ENCODE results near the gene DYNC2I2. TPM values are rescaled to one million over a fixed set of nuclear protein-coding genes. Genes with fewer than 3 reads are reported as not detected.

DYNC2I2 gene
- total RNA-seq = 10 to 100 TPM; 58.1 to 62.3 TPM

DNA sequence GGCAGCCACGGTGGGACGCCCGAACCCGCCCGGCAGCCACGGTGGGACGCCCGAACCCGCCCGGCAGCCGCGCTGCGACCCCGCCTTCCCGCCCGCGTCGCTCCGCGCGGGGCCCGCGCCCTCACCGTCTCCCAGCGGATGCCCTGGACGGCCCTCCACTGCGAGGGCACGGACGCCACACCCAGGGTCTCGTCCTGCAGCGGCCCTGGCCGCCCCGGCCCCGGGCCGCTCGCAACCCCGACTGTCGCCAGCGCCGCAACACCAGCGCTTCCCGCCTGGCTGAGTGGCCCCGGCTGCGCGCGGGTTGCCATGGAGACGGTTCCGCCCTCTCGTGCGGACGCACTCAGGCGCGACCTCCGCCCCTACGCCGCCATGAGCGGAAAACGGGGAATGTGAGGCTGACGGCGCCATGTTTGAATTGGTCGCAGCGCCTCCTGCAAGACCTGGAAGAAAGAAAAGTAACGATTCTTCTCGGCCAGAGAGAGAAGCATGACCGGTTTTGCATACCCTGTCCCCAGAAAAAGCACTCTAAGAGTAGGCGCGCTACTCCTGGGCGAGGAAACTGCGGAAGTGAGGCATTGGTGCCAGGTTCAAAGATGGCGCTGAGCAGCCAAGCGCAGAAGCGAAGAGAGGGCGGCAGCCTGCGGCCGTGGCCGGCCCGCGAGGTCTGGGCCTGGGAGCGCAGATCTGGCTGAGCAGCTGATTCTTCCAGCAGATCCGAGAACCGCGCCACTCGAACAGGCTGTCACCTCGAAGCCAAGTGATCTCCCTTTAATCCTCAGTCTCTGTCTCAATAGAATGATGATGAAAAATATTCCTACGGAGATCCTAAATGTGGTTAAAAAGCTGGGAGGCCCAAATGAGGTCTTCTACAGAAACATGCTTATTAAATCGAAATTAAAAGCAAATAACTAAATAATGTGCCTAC, at the start of gene DYNC2I2:
Gene DYNC2I2 (minus strand): TSS at position 432 of the 928 bp plus-strand sequence. CDS start 121 bp downstream, at position 311.
- peaks cover 7% of the 10 kb centered on the region for H3K4me1 ChIP-seq
- ATAC-seq (peak; percentile 99), DNase-seq (peak; percentile 97 to 99 (median 98))
- intact Hi-C loops (cut with DNase I) = no loop called here
- WGBS, 2 donors = 1 to 5% methylated on average over 4 to 82 of the region's 86 CpGs
- no peaks in the 10 kb centered on the region for H3K36me3 ChIP-seq (replicated peaks in 1 of 2; ENCODE audit: insufficient read depth in 1 of 2, low read depth in 2 of 2)
- H3K27me3 ChIP-seq = no peaks in the 10 kb centered on the region
- TF ChIP-seq POLR2A (IDR thresholded peaks at IDR 0.05) = peak; percentile 33 to 87 (median 77)
- TF ChIP-seq, protein P1, sequence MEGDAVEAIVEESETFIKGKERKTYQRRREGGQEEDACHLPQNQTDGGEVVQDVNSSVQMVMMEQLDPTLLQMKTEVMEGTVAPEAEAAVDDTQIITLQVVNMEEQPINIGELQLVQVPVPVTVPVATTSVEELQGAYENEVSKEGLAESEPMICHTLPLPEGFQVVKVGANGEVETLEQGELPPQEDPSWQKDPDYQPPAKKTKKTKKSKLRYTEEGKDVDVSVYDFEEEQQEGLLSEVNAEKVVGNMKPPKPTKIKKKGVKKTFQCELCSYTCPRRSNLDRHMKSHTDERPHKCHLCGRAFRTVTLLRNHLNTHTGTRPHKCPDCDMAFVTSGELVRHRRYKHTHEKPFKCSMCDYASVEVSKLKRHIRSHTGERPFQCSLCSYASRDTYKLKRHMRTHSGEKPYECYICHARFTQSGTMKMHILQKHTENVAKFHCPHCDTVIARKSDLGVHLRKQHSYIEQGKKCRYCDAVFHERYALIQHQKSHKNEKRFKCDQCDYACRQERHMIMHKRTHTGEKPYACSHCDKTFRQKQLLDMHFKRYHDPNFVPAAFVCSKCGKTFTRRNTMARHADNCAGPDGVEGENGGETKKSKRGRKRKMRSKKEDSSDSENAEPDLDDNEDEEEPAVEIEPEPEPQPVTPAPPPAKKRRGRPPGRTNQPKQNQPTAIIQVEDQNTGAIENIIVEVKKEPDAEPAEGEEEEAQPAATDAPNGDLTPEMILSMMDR (IDR thresholded peaks at IDR 0.05) = peak in 1 of 7 experiments; percentile 11
- H3K9me3 ChIP-seq = no peaks in the 10 kb centered on the region
- H3K4me3 ChIP-seq = peak within 1 kb of the TSS; percentile 8 to 19
- peak within 1 kb of the TSS; percentile 96 to 100 (median 98) for H3K27ac ChIP-seq

DNA sequence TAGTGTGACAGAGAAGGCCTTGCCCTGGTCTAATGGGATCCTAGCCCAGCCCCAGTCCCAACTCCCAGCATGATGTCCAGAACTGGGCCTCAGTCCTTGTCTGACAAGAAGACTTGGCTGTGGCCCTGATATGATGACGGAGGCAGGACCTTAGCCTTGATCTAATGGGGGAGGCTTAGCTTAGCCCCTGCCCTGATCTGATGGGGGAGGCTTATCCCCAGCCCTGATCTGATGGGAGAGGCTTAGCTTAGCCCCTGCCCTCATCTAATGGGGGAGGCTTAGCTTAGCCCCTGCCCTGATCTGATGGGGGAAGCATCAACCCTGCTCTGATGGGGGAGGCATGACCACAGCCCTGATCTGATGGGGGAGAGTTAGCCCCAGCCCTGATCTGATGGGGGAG, 49.4 kb upstream of the DYNC2I2 start:
- H3K36me3 ChIP-seq (replicated peaks in 1 of 2; ENCODE audit: insufficient read depth in 1 of 2, low read depth in 2 of 2) = no peaks in the 10 kb centered on the region
- TF ChIP-seq, protein P1 (IDR thresholded peaks at IDR 0.05) = no peak
- no peak for TF ChIP-seq POLR2A (IDR thresholded peaks at IDR 0.05)
- no peak overlapping the region for H3K27ac ChIP-seq
- WGBS, 2 donors = 88% methylated on average over 1 of the region's 1 CpG; no CpG with 5 or more reads in 1 of the 2 donors
- H3K4me3 ChIP-seq = no peak overlapping the region
- peaks cover 18% of the 10 kb centered on the region for H3K4me1 ChIP-seq
- ATAC-seq = no peak
- H3K27me3 ChIP-seq = no peaks in the 10 kb centered on the region
- H3K9me3 ChIP-seq = no peaks in the 10 kb centered on the region
- intact Hi-C loops (cut with DNase I) = no loop called here
- peak in 1 of 4 donors; percentile 11 for DNase-seq

DNA sequence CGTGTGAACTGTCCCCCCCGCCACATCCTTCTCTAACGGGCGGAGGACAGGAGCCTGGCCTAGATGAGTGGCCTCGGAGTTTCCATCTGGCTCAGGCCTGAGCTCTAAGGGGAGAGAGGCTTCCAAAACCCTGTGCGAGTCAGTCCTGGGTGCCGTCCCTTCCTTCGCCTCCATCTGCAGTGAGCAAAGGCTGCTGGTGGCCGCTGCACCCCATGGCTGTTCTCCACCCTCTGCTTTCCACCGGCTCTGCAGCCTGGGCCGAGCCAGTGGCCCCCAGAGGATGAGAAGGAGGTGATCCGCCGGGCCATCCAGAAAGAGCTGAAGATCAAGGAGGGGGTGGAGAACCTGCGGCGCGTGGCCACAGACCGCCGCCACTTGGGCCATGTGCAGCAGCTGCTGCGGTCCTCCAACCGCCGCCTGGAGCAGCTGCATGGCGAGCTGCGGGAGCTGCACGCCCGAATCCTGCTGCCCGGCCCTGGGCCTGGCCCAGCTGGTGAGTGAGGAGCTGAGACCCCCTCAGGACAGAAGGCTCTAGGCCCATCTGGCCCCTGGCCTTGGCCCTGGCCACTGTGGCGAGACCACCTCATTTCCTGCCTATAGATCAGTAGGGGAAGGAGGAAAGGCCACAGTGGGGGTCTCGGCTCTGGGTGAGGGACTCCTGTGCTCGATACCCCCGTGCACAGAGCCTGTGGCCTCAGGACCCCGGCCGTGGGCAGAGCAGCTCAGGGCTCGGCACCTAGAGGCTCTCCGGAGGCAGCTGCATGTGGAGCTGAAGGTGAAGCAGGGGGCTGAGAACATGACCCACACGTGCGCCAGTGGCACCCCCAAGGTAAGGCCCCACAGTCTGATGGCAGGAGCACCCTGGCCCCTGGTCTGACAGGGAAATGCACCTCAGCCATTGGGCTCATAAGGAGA, 48.7 kb upstream of the DYNC2I2 start:
- TF ChIP-seq POLR2A (IDR thresholded peaks at IDR 0.05) = no peak
- TF ChIP-seq, protein P1 (IDR thresholded peaks at IDR 0.05) = no peak
- H3K27ac ChIP-seq = no peak overlapping the region
- no peaks in the 10 kb centered on the region for H3K27me3 ChIP-seq
- WGBS, 2 donors = 85 to 90% methylated on average over 5 to 35 of the region's 36 CpGs
- DNase-seq (peak in 1 of 4 donors; percentile 8), ATAC-seq (no peak)
- intact Hi-C loops (cut with DNase I) = no loop called here
- no peak overlapping the region for H3K4me3 ChIP-seq
- peaks cover 21% of the 10 kb centered on the region for H3K4me1 ChIP-seq
- H3K36me3 ChIP-seq (replicated peaks in 1 of 2; ENCODE audit: insufficient read depth in 1 of 2, low read depth in 2 of 2) = no peaks in the 10 kb centered on the region
- H3K9me3 ChIP-seq = no peaks in the 10 kb centered on the region

DNA sequence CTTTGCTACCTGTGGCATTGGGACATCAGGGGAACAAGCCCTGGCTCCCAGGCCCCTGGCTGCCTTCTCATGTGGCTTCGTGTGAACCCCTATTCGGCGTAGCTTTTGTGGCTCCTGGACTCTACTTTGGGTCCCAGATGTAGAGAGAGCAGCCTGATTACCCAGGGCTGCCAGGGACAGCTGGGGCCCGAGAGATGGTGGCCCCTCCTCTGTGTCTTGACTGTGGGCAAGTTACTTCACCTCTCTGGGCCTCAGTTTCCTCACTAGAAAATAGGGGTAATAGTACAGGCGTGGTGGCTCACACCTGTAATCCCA, 47.7 kb upstream of the DYNC2I2 start:
- H3K4me1 ChIP-seq = peaks cover 21% of the 10 kb centered on the region
- peak overlapping the region in 3 of 4 donors; percentile 15 to 84 (median 72) for H3K27ac ChIP-seq
- H3K4me3 ChIP-seq = no peak overlapping the region
- DNase-seq (no peak), ATAC-seq (no peak)
- 92 to 98% methylated on average over 5 of the region's 5 CpGs for WGBS, 2 donors
- H3K9me3 ChIP-seq = no peaks in the 10 kb centered on the region
- intact Hi-C loops (cut with DNase I) = no loop called here
- TF ChIP-seq, protein P1 (IDR thresholded peaks at IDR 0.05) = no peak
- TF ChIP-seq POLR2A (IDR thresholded peaks at IDR 0.05) = no peak
- H3K36me3 ChIP-seq (replicated peaks in 1 of 2; ENCODE audit: insufficient read depth in 1 of 2, low read depth in 2 of 2) = no peaks in the 10 kb centered on the region
- no peaks in the 10 kb centered on the region for H3K27me3 ChIP-seq

Data from body of pancreas (tissue), 4 donors.